ENCODE measurements around the gene AGAP5. TPM values are rescaled to one million over a fixed set of nuclear protein-coding genes. Genes with fewer than 3 reads are reported as not detected.
"Not testable (repeated sequence)": the region's sequence is repeated elsewhere in the genome, so short reads cannot be mapped to it uniquely, and the experiment has no call there.

The AGAP5 gene
- total RNA-seq (2016; rRNA removed; fragmentation: Illumina TruSeq; extraction: Trizol): 2.4 and 5.3 TPM in 2 replicates
- 11.4 and 13.8 TPM in 2 replicates for total RNA-seq (2016; cell fraction: cytosol; rRNA removed; fragmentation: Illumina TruSeq; extraction: Trizol; ENCODE audit: low read depth)
- 2.6 and 5.2 TPM in 2 replicates for total RNA-seq (2016; cell fraction: insoluble cytoplasmic fraction; rRNA removed; fragmentation: Illumina TruSeq; extraction: Trizol)
- 6.0 and 7.5 TPM in 2 replicates for total RNA-seq (2016; cell fraction: membrane; rRNA removed; fragmentation: Illumina TruSeq; extraction: Trizol)
- total RNA-seq (2016; cell fraction: nucleus; rRNA removed; fragmentation: Illumina TruSeq; extraction: Trizol): 7.7 and 8.0 TPM in 2 replicates
- 7.9 and 8.7 TPM in 2 replicates for polyA plus RNA-seq (2011; rRNA removed)
- 2.3 and 2.9 TPM in 2 replicates for polyA plus RNA-seq (2011; cell fraction: cytosol; rRNA removed)
- 29.4 and 34.8 TPM in 2 replicates for polyA plus RNA-seq (2011; cell fraction: nucleus; rRNA removed)
- polyA plus RNA-seq (2012): 4.3 and 4.9 TPM in 2 replicates
- 0.55 and 0.72 TPM in 2 replicates for polyA plus RNA-seq (2016; cell fraction: cytosol; fragmentation: Illumina TruSeq; extraction: Trizol; ENCODE audit: low read depth)
- 0.89 and 2.3 TPM in 2 replicates for polyA plus RNA-seq (2016; cell fraction: insoluble cytoplasmic fraction; fragmentation: Illumina TruSeq; extraction: Trizol; ENCODE audit: low read depth)
- 0.94 and 1.8 TPM in 2 replicates for polyA plus RNA-seq (2016; cell fraction: membrane; fragmentation: Illumina TruSeq; extraction: Trizol; ENCODE audit: low read depth)
- polyA plus RNA-seq (2016; cell fraction: nucleus; fragmentation: Illumina TruSeq; extraction: Trizol; ENCODE audit: insufficient read depth, low read depth): 25.7 and 29.4 TPM in 2 replicates
- 2.0 and 5.8 TPM in 2 replicates for polyA minus RNA-seq (2011; rRNA and poly(A)+ RNA removed; ENCODE audit: low replicate concordance)
- 2.1 and 2.5 TPM in 2 replicates for polyA minus RNA-seq (2011; cell fraction: cytosol; rRNA and poly(A)+ RNA removed)
- 10.9 TPM in 2 replicates for polyA minus RNA-seq (2011; cell fraction: nucleus; rRNA and poly(A)+ RNA removed)
- Bru-seq, nascent RNA: percentile 63 among the genes with signal in this experiment
- percentile 77 among the genes with signal in this experiment for BruChase-seq, experiment 1, labeled RNA remaining after a 6-hour chase
- percentile 79 among the genes with signal in this experiment for BruChase-seq, experiment 2, labeled RNA remaining after a 2-hour chase
- long read RNA-seq, experiment 1, partial matches to known transcripts: 0 of 1 reads
- long read RNA-seq, experiment 1, other reads (novel, unspliced or antisense): 1 of 1 reads
- long read RNA-seq, experiment 2: 0 reads

DNA sequence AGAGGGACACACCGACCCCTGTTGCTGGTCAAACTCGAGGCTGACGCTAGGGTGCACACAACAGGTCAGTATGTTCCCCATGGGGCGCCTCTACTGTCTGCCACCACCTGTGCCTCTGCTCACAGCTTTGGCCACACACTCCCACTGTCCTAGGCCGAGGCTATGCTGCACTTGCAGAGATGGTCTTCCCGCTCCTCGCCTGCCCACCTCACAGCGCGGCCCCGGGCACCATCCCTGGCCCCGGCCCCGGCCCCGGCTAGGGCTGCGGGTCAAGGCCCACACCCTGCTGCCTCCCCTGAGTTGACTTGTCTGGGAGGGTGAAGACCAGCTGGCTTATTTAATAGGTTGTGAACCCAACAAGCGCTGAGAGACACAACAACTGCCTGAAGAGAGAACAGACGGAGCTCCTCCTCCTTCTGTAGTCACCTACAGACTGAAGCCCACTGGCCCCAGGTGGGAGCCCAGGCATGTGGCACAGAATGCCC, at the start of gene AGAP5:
Gene AGAP5, minus strand, starts transcription at position 435 of the 485 bp plus-strand sequence. Its CDS starts 354 bp downstream, at position 81.
- POLR2A ChIA-PET; DNase-seq (ENCODE audit: low spot score); H2AFZ ChIP-seq (ENCODE audit: low read length); in situ Hi-C loops (cut with HindIII; ENCODE audit: extremely low pct_ligation_motif_present, low pct_unique_long_range_greater_than_20kb); ATAC-seq; CTCF ChIA-PET (ENCODE audit: low intra/inter-chr PET ratio, low total read pairs); H3K27me3 ChIP-seq (ENCODE audit: control insufficient read depth in 1 of 2, insufficient read depth in 2 of 2, low read length in 2 of 2); H3K9me3 ChIP-seq (ENCODE audit: low read length); H3K4me3 ChIP-seq (replicated peaks in 1 of 3; ENCODE audit: insufficient read depth in 1 of 3, low read depth in 2 of 3, low read length in 3 of 3); H3K4me2 ChIP-seq (ENCODE audit: low read depth, low read length); H4K20me1 ChIP-seq (ENCODE audit: insufficient read depth, low read length); H3K4me1 ChIP-seq (ENCODE audit: insufficient read depth, low read length); H3K36me3 ChIP-seq (replicated peaks in 1 of 2; ENCODE audit: control insufficient read depth in 1 of 2, insufficient read depth in 2 of 2, low read length in 2 of 2); H3K79me2 ChIP-seq (ENCODE audit: insufficient read depth, low read length); H3K9ac ChIP-seq (ENCODE audit: insufficient read depth, low read depth, low read length); BruUV-seq (replicated peaks); FAIRE-seq; intact Hi-C loops (cut with micrococcal nuclease; ENCODE audit: unreplicated experiment); H3K27ac ChIP-seq (ENCODE audit: extremely low read length, insufficient read depth, low read length): not testable (repeated sequence)
- 93% methylated on average over 11 of the region's 16 CpGs for WGBS (ENCODE audit: low lambda C conversion rate)

DNA sequence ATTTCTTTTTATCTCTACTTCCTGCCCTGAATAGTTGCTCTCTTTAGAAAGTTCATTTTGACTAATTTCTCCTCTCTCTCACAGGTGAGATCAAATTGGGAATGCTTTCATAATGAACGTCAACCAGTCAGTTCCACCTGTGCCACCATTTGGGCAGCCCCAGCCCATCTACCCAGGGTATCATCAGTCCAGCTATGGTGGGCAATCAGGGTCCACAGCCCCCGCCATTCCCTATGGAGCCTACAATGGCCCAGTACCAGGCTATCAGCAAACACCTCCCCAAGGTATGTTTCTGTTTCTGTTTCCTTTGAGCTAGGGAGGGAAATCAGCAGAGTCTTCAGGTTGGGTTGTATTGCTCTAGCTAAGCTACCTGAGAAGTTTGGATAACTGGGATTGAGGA, 48.8 kb upstream of the AGAP5 start:
- peaks cover 56% of the 10 kb centered on the region for H3K4me1 ChIP-seq (ENCODE audit: insufficient read depth, low read length)
- peaks cover 45% of the 10 kb centered on the region for H3K79me2 ChIP-seq (ENCODE audit: insufficient read depth, low read length)
- no peak for DNase-seq (ENCODE audit: low spot score)
- H3K36me3 ChIP-seq (replicated peaks in 1 of 2; ENCODE audit: control insufficient read depth in 1 of 2, insufficient read depth in 2 of 2, low read length in 2 of 2): peaks cover 8 to 39% of the 10 kb centered on the region in 2 experiments
- no peak overlapping the region for H3K4me3 ChIP-seq (replicated peaks in 1 of 3; ENCODE audit: insufficient read depth in 1 of 3, low read depth in 2 of 3, low read length in 3 of 3)
- POLR2A ChIA-PET: no interaction called here
- in situ Hi-C loops (cut with HindIII; ENCODE audit: extremely low pct_ligation_motif_present, low pct_unique_long_range_greater_than_20kb): no loop called here
- TSS peak; percentile 5 for BruUV-seq (replicated peaks)
- H3K9ac ChIP-seq (ENCODE audit: insufficient read depth, low read depth, low read length): no peak overlapping the region
- intact Hi-C loops (cut with micrococcal nuclease; ENCODE audit: unreplicated experiment): no loop called here
- no peak overlapping the region for H3K4me2 ChIP-seq (ENCODE audit: low read depth, low read length)
- no peaks in the 10 kb centered on the region; a peak in 1 of 5 replicates for H3K27me3 ChIP-seq (ENCODE audit: control insufficient read depth in 1 of 2, insufficient read depth in 2 of 2, low read length in 2 of 2)
- H3K27ac ChIP-seq (ENCODE audit: extremely low read length, insufficient read depth, low read length): no peak overlapping the region
- H3K9me3 ChIP-seq (ENCODE audit: low read length): no peaks in the 10 kb centered on the region
- no peaks in the 10 kb centered on the region for H4K20me1 ChIP-seq (ENCODE audit: insufficient read depth, low read length)
- no peak for ATAC-seq
- FAIRE-seq: no peak
- CTCF ChIA-PET (ENCODE audit: low intra/inter-chr PET ratio, low total read pairs): no interaction called here
- H2AFZ ChIP-seq (ENCODE audit: low read length): no peak overlapping the region
- WGBS (ENCODE audit: low lambda C conversion rate): 94% methylated on average over 2 of the region's 2 CpGs
- TF ChIP-seq ZNF878 (CRISPR knock-in tag; IDR thresholded peaks at IDR 0.05) (no peak), TGIF2 (CRISPR knock-in tag; IDR thresholded peaks at IDR 0.05) (no peak), ZSCAN21 (CRISPR knock-in tag; IDR thresholded peaks at IDR 0.05; ENCODE audit: borderline replicate concordance) (no peak), ZNF3 (CRISPR knock-in tag; IDR thresholded peaks at IDR 0.05) (no peak), ZFP82 (CRISPR knock-in tag; IDR thresholded peaks at IDR 0.05; ENCODE audit: borderline replicate concordance) (no peak), ADNP (CRISPR knock-in tag; IDR thresholded peaks at IDR 0.05) (no peak), STAG1 (CRISPR knock-in tag; IDR thresholded peaks at IDR 0.05) (no peak), ZNF275 (CRISPR knock-in tag; IDR thresholded peaks at IDR 0.05; ENCODE audit: borderline replicate concordance) (no peak), KLF16 (CRISPR knock-in tag; IDR thresholded peaks at IDR 0.05) (no peak)

Measured in HepG2 (cell line).